Osteoblast (primary cell): Measurements from ENCODE around the gene VEZF1. TPM values are rescaled to one million over a fixed set of nuclear protein-coding genes. Genes with fewer than 3 reads are reported as not detected.

Experiments used
- DNase-seq: peaks from one replicate; pipeline ENCODE4 v3.0.0; 2011; ENCODE audit warnings: low spot score, mixed read lengths; ENCODE audit not compliant: insufficient read length; ENCODE audit errors: missing footprints
- H2AFZ ChIP-seq: 2 replicates; pipeline ENCODE4 v1.6.0; 2011; ENCODE audit warnings: mild to moderate bottlenecking, low read length
- H3K27ac ChIP-seq: 2 replicates; pipeline ENCODE4 v1.5.1; 2011; ENCODE audit warnings: mild to moderate bottlenecking, low read depth, low read length, moderate library complexity
- H3K27me3 ChIP-seq: 2 replicates; pipeline ENCODE4 v1.6.0; 2012; ENCODE audit warnings: mild to moderate bottlenecking, control low read depth, inconsistent platforms, low read length, moderate library complexity; ENCODE audit not compliant: insufficient read depth
- H3K36me3 ChIP-seq: 2 replicates; pipeline ENCODE4 v1.5.1; 2011; ENCODE audit warnings: mild to moderate bottlenecking, low read length, control low read depth, moderate library complexity; ENCODE audit not compliant: insufficient read depth
- H3K4me1 ChIP-seq: 2 replicates; pipeline ENCODE4 v1.5.1; 2011; ENCODE audit warnings: mild to moderate bottlenecking, low read length, control low read depth, moderate library complexity; ENCODE audit not compliant: insufficient read depth
- H3K4me2 ChIP-seq: 2 replicates; pipeline ENCODE4 v1.6.0; 2011; ENCODE audit warnings: mild to moderate bottlenecking, low read length; ENCODE audit not compliant: insufficient read depth
- H3K4me3 ChIP-seq: fragments of 200-600 bp; sonication (generic); 3 replicates; pipeline ENCODE4 v1.5.1; 2012; ENCODE audit warnings: mild to moderate bottlenecking, low read length, inconsistent platforms; ENCODE audit not compliant: insufficient read depth
- H3K79me2 ChIP-seq: 2 replicates; pipeline ENCODE4 v1.6.0; 2012; ENCODE audit warnings: mild to moderate bottlenecking, low read length, control low read depth, inconsistent platforms; ENCODE audit not compliant: insufficient read depth
- H3K9me3 ChIP-seq: 2 replicates; pipeline ENCODE4 v1.5.1; 2011; ENCODE audit warnings: low read depth, low read length, control low read depth
- H4K20me1 ChIP-seq: 2 replicates; pipeline ENCODE4 v1.6.0; 2012; ENCODE audit warnings: mild to moderate bottlenecking, low read length, control low read depth; ENCODE audit not compliant: insufficient read depth
- total RNA-seq: library from RNA; depleted of rRNA; stranded (reverse); fragments of >200 nt; gene quantifications from 2 replicates; pipeline ENCODE4 v1.2.3, GENCODE V29; 2012
- TF ChIP-seq, protein P1 (sequence below): IDR thresholded peaks from 2 replicates; pipeline ENCODE4 v1.5.1; 2011; ENCODE audit warnings: mild to moderate bottlenecking, low read depth, low read length, moderate library complexity; ENCODE audit errors: extremely low read depth

VEZF1 gene
- total RNA-seq, 1 donor = 58.6 TPM

DNA sequence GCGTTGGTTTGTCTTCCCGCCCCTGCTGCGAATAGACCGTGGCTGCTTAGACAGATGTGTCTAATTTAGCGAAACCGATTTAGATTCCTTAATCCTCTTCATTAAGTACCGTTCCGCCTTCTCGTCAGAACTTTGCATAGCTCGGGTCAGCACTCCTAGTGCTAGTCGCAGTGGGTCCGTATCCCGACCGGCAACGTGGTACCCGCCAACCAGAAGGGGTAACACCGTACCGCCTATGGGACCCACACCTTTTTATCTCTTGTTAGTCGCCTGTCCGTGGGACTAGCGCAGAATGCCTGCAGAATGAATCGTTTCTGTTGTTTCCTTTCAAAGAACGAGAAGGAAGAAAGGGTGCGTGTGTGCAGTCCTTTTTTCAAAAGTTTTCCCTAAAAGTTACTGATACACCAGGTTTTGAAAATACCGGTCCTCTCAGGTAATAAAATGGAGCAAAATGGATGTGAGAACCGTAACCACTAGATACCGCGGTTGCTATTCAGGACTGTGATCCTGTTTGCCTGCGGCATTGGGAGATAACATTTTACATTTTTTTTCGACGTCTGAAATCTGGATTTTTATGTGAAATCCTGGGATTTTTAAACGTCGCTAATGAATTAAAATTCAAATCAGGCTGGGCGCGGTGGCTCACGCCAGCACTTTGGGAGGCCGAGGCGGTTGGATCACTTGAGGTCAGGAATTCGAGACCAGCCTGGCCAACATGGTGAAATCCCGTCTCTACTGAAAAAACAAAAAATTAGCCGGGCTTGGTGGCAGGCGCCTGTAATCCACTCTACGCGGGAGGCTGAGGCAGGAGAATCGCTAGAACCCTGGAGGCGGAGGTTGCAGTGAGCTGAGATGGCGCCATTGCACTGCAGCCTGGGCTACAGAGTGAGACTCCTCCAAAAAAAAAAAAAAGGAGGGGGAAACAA, 20.0 kb upstream of the VEZF1 start:
- Histone ChIP-seq H4K20me1 (peaks cover 37% of the 10 kb centered on the region), H3K36me3 (peaks cover 29% of the 10 kb centered on the region), H3K4me3 (peak overlapping the region; percentile 100), H3K27me3 (no peaks in the 10 kb centered on the region), H2AFZ (peak overlapping the region; percentile 98), H3K79me2 (peaks cover 42% of the 10 kb centered on the region), H3K27ac (peak overlapping the region; percentile 99), H3K4me1 (peaks cover 35% of the 10 kb centered on the region), H3K9me3 (no peaks in the 10 kb centered on the region), H3K4me2 (peak overlapping the region; percentile 96)
- TF ChIP-seq, protein P1, sequence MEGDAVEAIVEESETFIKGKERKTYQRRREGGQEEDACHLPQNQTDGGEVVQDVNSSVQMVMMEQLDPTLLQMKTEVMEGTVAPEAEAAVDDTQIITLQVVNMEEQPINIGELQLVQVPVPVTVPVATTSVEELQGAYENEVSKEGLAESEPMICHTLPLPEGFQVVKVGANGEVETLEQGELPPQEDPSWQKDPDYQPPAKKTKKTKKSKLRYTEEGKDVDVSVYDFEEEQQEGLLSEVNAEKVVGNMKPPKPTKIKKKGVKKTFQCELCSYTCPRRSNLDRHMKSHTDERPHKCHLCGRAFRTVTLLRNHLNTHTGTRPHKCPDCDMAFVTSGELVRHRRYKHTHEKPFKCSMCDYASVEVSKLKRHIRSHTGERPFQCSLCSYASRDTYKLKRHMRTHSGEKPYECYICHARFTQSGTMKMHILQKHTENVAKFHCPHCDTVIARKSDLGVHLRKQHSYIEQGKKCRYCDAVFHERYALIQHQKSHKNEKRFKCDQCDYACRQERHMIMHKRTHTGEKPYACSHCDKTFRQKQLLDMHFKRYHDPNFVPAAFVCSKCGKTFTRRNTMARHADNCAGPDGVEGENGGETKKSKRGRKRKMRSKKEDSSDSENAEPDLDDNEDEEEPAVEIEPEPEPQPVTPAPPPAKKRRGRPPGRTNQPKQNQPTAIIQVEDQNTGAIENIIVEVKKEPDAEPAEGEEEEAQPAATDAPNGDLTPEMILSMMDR = no peak
- no peak for DNase-seq

GRCh38 chr17:58006924-58007780, 19.1 kb upstream of the VEZF1 start, which contains the start of gene SRSF1:
Gene SRSF1 (minus strand): TSS chr17:58007246. CDS start chr17:58007137, 109 bp downstream.
- H4K20me1 ChIP-seq = peaks cover 46% of the 10 kb centered on the region
- TF ChIP-seq, protein P1 = no peak
- H3K4me1 ChIP-seq = peaks cover 43% of the 10 kb centered on the region
- peak within 1 kb of the TSS; percentile 99 for H3K27ac ChIP-seq
- H3K9me3 ChIP-seq = no peaks in the 10 kb centered on the region
- H3K27me3 ChIP-seq = no peaks in the 10 kb centered on the region
- peak within 1 kb of the TSS; percentile 100 for H3K4me3 ChIP-seq
- H3K79me2 ChIP-seq = peaks cover 50% of the 10 kb centered on the region
- H3K4me2 ChIP-seq = peak within 1 kb of the TSS; percentile 96
- peak within 1 kb of the TSS; percentile 98 for H2AFZ ChIP-seq
- peak; percentile 98 for DNase-seq
- peaks cover 38% of the 10 kb centered on the region for H3K36me3 ChIP-seq

DNA sequence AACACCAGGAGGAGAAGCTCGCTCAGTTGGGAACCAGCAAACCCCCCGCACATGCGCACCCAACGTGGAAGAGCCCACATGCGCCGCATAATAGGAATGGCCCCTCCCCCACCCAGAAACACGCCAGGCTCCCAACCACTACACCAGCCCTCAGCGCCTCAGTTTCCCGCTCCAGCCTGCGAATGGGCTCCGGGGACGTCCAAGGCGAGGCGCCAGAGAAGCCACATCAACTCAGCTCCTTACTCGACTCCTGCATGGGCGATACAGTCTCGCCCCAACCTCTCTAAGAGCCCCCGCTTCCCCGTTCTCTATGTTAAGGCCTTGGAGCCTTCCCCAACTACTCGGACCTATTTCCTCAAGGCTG, 18.5 kb upstream of the VEZF1 start:
- H3K4me2 ChIP-seq = peak overlapping the region; percentile 96
- peaks cover 56% of the 10 kb centered on the region for H3K79me2 ChIP-seq
- H3K4me1 ChIP-seq = peaks cover 46% of the 10 kb centered on the region
- H3K27me3 ChIP-seq = no peaks in the 10 kb centered on the region
- TF ChIP-seq, protein P1 = no peak
- H4K20me1 ChIP-seq = peaks cover 47% of the 10 kb centered on the region
- peak overlapping the region; percentile 98 for H2AFZ ChIP-seq
- no peaks in the 10 kb centered on the region for H3K9me3 ChIP-seq
- peak overlapping the region; percentile 99 for H3K27ac ChIP-seq
- H3K36me3 ChIP-seq = peaks cover 44% of the 10 kb centered on the region
- peak overlapping the region; percentile 100 for H3K4me3 ChIP-seq
- DNase-seq = peak; percentile 52
